Measurements from ENCODE around the gene GPC6. TPM values are rescaled to one million over a fixed set of nuclear protein-coding genes. Genes with fewer than 3 reads are reported as not detected.

The GPC6 gene
- total RNA-seq, 1 donor from 2014 or later: 16.1 TPM

- Mint-ChIP-seq H3K4me3 (ENCODE audit: unreplicated experiment) (no peak overlapping the region), H3K27ac (ENCODE audit: unreplicated experiment) (no peak overlapping the region), H3K9me3 (ENCODE audit: unreplicated experiment) (no peaks in the 10 kb centered on the region), H3K36me3 (ENCODE audit: low read depth, unreplicated experiment) (no peaks in the 10 kb centered on the region), H3K4me1 (ENCODE audit: unreplicated experiment) (no peaks in the 10 kb centered on the region), H3K27me3 (ENCODE audit: unreplicated experiment) (no peaks in the 10 kb centered on the region)
- no peak for DNase-seq (ENCODE audit: low spot score)
- TF ChIP-seq, protein P1, sequence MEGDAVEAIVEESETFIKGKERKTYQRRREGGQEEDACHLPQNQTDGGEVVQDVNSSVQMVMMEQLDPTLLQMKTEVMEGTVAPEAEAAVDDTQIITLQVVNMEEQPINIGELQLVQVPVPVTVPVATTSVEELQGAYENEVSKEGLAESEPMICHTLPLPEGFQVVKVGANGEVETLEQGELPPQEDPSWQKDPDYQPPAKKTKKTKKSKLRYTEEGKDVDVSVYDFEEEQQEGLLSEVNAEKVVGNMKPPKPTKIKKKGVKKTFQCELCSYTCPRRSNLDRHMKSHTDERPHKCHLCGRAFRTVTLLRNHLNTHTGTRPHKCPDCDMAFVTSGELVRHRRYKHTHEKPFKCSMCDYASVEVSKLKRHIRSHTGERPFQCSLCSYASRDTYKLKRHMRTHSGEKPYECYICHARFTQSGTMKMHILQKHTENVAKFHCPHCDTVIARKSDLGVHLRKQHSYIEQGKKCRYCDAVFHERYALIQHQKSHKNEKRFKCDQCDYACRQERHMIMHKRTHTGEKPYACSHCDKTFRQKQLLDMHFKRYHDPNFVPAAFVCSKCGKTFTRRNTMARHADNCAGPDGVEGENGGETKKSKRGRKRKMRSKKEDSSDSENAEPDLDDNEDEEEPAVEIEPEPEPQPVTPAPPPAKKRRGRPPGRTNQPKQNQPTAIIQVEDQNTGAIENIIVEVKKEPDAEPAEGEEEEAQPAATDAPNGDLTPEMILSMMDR (IDR thresholded peaks at IDR 0.05; ENCODE audit: unreplicated experiment): no peak
Measured at GRCh38 chr13:94412870-94413597, 1186.4 kb downstream of the GPC6 start.

GRCh38 chr13:94413598-94413944, 1187.0 kb downstream of the GPC6 start:
- Mint-ChIP-seq H3K27ac (ENCODE audit: unreplicated experiment) (no peak overlapping the region), H3K27me3 (ENCODE audit: unreplicated experiment) (no peaks in the 10 kb centered on the region), H3K36me3 (ENCODE audit: low read depth, unreplicated experiment) (no peaks in the 10 kb centered on the region), H3K4me3 (ENCODE audit: unreplicated experiment) (no peak overlapping the region), H3K9me3 (ENCODE audit: unreplicated experiment) (no peaks in the 10 kb centered on the region), H3K4me1 (ENCODE audit: unreplicated experiment) (no peaks in the 10 kb centered on the region)
- TF ChIP-seq, protein P1 (IDR thresholded peaks at IDR 0.05; ENCODE audit: unreplicated experiment): no peak
- DNase-seq (ENCODE audit: low spot score): no peak

- no peaks in the 10 kb centered on the region for H3K4me1 Mint-ChIP-seq (ENCODE audit: unreplicated experiment)
- no peaks in the 10 kb centered on the region for H3K36me3 Mint-ChIP-seq (ENCODE audit: low read depth, unreplicated experiment)
- no peak overlapping the region for H3K4me3 Mint-ChIP-seq (ENCODE audit: unreplicated experiment)
- no peaks in the 10 kb centered on the region for H3K27me3 Mint-ChIP-seq (ENCODE audit: unreplicated experiment)
- no peaks in the 10 kb centered on the region for H3K9me3 Mint-ChIP-seq (ENCODE audit: unreplicated experiment)
- DNase-seq (ENCODE audit: low spot score): no peak
- H3K27ac Mint-ChIP-seq (ENCODE audit: unreplicated experiment): no peak overlapping the region
- TF ChIP-seq, protein P1 (IDR thresholded peaks at IDR 0.05; ENCODE audit: unreplicated experiment): no peak
Measured at GRCh38 chr13:94414141-94414540, 1187.5 kb downstream of the GPC6 start.

DNA sequence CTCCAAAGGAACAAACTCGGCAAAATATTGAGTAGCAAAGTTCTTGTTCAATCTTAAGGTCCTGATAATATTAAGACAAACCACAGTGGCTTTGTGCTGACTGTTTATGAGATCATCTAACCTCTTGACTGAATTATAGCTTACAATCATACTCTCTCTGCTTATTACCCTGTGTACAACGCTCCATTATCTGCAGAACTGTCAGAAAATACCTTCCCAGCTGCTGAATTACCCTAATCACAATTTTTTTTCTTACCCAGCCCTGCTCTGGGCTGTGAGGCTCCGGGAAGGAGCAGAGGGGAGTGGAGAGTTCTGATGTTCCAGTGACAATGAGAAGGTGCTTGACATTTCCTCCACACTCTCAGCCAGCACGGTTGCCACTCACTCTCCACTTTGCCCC, 1188.1 kb downstream of the GPC6 start:
- Mint-ChIP-seq H3K4me1 (ENCODE audit: unreplicated experiment) (no peaks in the 10 kb centered on the region), H3K9me3 (ENCODE audit: unreplicated experiment) (no peaks in the 10 kb centered on the region), H3K27ac (ENCODE audit: unreplicated experiment) (no peak overlapping the region), H3K27me3 (ENCODE audit: unreplicated experiment) (no peaks in the 10 kb centered on the region), H3K4me3 (ENCODE audit: unreplicated experiment) (no peak overlapping the region), H3K36me3 (ENCODE audit: low read depth, unreplicated experiment) (no peaks in the 10 kb centered on the region)
- DNase-seq (ENCODE audit: low spot score): no peak
- TF ChIP-seq, protein P1 (IDR thresholded peaks at IDR 0.05; ENCODE audit: unreplicated experiment): no peak

DNA sequence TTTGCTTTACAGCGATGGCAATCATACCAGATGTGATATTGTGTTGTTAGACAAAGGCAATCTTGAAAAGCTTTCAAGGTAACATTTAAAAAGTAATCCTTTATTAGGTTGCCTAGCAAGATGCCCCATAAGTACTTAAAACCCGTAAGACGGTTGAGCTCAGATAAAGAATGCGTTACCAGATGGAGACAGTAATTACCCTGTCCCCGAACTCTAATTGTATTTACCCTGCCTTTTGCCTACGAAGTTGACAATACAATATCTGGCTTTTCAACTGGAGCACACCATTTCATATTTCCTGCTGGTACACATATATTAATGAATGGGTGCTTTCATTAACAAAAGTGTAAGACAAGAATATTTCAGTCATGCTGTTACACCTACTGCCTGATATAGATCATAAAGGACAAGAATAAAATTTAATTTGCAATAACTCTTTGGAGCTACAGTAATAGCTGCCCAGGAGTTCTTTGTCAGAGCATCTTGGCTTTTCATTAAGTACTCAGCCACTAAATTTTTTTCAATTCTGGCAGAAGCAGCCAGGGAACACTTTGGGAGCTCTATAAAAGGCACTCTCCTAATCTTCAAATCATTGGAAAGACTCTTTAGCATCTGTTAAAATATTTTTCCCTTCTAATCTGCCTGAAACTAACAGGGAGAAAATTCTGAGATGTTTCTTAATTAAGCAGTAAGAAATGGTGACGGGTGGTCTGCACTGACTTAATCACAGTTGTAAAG, 1189.1 kb downstream of the GPC6 start:
- TF ChIP-seq, protein P1 (IDR thresholded peaks at IDR 0.05; ENCODE audit: unreplicated experiment): no peak
- no peak for DNase-seq (ENCODE audit: low spot score)
- Mint-ChIP-seq H3K27me3 (ENCODE audit: unreplicated experiment) (no peaks in the 10 kb centered on the region), H3K4me3 (ENCODE audit: unreplicated experiment) (no peak overlapping the region), H3K27ac (ENCODE audit: unreplicated experiment) (no peak overlapping the region), H3K9me3 (ENCODE audit: unreplicated experiment) (no peaks in the 10 kb centered on the region), H3K36me3 (ENCODE audit: low read depth, unreplicated experiment) (no peaks in the 10 kb centered on the region), H3K4me1 (ENCODE audit: unreplicated experiment) (peaks cover 6% of the 10 kb centered on the region)

All from endothelial cell (in vitro differentiated cells).